Measurements from ENCODE around the gene KLRD1.
"Not testable (repeated sequence)": the region's sequence is repeated elsewhere in the genome, so short reads cannot be mapped to it uniquely, and the experiment has no call there.

The KLRD1 gene

GRCh38 chr12:10339053-10339840 is 31.6 kb downstream of the KLRD1 start:
- no peak for TF ChIP-seq CTCF (IDR thresholded peaks at IDR 0.05; ENCODE audit: borderline replicate concordance, insufficient read depth, low read depth, low read length)
- H3K4me3 ChIP-seq (ENCODE audit: low read depth, low read length) = no peak overlapping the region

GRCh38 chr12:10340946-10341345 is 33.3 kb downstream of the KLRD1 start:
- H3K4me3 ChIP-seq (ENCODE audit: low read depth, low read length) = not testable (repeated sequence)

GRCh38 chr12:10341892-10342509 is 34.3 kb downstream of the KLRD1 start:
- TF ChIP-seq CTCF (IDR thresholded peaks at IDR 0.05; ENCODE audit: borderline replicate concordance, insufficient read depth, low read depth, low read length) = no peak
- no peak overlapping the region for H3K4me3 ChIP-seq (ENCODE audit: low read depth, low read length)

GRCh38 chr12:10351457-10351856 is 43.8 kb downstream of the KLRD1 start:
- H3K4me3 ChIP-seq (ENCODE audit: low read depth, low read length) = not testable (repeated sequence)

- no peak for TF ChIP-seq CTCF (IDR thresholded peaks at IDR 0.05; ENCODE audit: borderline replicate concordance, insufficient read depth, low read depth, low read length)
- no peak overlapping the region for H3K4me3 ChIP-seq (ENCODE audit: low read depth, low read length)
These were observed 46.4 kb downstream of the KLRD1 start for GRCh38 chr12:10354071-10354470.

DNA sequence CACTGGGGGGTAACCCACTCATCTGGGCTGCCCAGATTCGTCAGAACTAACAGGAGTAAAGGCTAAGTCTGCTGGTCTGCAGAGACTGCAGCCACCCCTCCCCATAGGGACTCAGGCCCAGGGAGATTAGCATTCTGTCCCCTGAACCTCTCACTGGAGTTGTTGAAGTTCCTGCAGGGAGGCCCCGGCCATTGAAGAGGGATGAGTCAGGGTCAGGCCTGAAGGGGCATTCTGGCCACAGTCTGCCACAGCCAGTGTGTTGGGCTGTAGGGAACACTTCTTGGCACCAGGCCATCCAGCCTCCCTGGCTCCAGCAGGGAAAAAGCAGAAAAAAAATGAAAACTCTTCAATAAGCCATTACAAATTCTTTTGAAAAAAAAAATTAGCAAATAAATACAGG is 46.8 kb downstream of the KLRD1 start:
- H3K4me3 ChIP-seq (ENCODE audit: low read depth, low read length) = no peak overlapping the region
- TF ChIP-seq CTCF (IDR thresholded peaks at IDR 0.05; ENCODE audit: borderline replicate concordance, insufficient read depth, low read depth, low read length) = no peak

DNA sequence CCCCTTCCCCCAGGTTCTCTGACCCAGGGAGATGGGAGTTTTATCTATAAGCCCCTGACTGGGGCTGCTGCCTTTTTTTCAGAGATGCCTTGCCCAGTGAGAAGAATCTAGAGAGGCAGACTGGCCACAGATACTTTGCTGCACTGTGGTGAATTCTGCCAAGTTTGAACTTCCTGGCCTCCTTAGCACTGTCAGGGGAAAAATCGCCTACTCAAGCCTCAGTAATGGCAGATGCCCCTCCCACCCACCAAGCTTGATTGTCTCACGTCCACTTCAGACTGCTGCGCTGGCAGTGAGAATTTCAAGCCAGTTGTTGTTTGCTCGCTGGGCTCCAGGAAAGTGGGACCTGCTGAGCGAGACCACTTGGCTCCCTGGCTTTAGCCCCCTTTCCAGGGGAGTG is 50.5 kb downstream of the KLRD1 start:
- no peak for TF ChIP-seq CTCF (IDR thresholded peaks at IDR 0.05; ENCODE audit: borderline replicate concordance, insufficient read depth, low read depth, low read length)
- H3K4me3 ChIP-seq (ENCODE audit: low read depth, low read length) = no peak overlapping the region

DNA sequence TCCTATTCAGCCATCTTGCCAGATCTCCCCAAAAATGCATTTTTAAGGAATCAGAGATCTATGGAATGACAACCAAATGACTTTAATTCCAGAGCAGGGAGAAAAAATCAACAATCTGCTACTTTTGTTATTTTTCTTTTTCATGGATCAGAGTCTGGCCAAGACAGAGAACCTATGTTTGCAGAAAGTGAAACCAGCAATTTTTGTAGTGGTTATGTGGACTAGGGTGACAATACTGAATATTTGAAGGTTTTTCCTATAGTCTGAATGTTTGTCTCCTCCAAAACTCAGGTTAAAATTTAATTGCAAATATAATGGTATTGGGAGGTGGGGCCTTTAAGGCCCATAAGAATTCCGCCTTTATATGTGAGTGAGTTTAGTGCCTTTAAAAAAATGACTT is 51.3 kb downstream of the KLRD1 start:
- TF ChIP-seq CTCF (IDR thresholded peaks at IDR 0.05; ENCODE audit: borderline replicate concordance, insufficient read depth, low read depth, low read length) = no peak
- no peak overlapping the region for H3K4me3 ChIP-seq (ENCODE audit: low read depth, low read length)

Data from GM12875 (cell line).